Activated naive CD4-positive, alpha-beta T cell treated with anti-CD3 and anti-CD28 coated beads, Interleukin-2, amount 10 ng/mL, durations not matched to agents 7 days and 5 days (primary cell): ENCODE results near the gene HNRNPM.
"Not testable (repeated sequence)": the region's sequence is repeated elsewhere in the genome, so short reads cannot be mapped to it uniquely, and the experiment has no call there.

ENCODE experiments used
- CTCF ChIA-PET: fragments of 350-600 bp; sonication (Branson Sonifier 250); formaldehyde crosslinking; loops from one replicate; lab custom pipeline; 2021; ENCODE audit warnings: antibody characterized with exemption; lab: Charles Lee
- DNase-seq: peaks from one replicate; pipeline ENCODE4 v3.0.0-alpha.2; 2020
- H3K27ac Mint-ChIP-seq: one replicate; pipeline ENCODE4 v1.8.0; 2021; ENCODE audit warnings: mild to moderate bottlenecking, moderate library complexity, mixed read lengths
- H3K27me3 Mint-ChIP-seq: one replicate; pipeline ENCODE4 v1.8.0; 2021; ENCODE audit warnings: mild to moderate bottlenecking, mixed read lengths
- H3K36me3 Mint-ChIP-seq: one replicate; pipeline ENCODE4 v1.8.0; 2021; ENCODE audit warnings: mixed read lengths
- H3K4me1 Mint-ChIP-seq: one replicate; pipeline ENCODE4 v1.8.0; 2021; ENCODE audit warnings: mixed read lengths
- H3K4me3 Mint-ChIP-seq: one replicate; pipeline ENCODE4 v1.8.0; 2021; ENCODE audit warnings: mild to moderate bottlenecking, moderate library complexity, mixed read lengths
- H3K9me3 Mint-ChIP-seq: one replicate; pipeline ENCODE4 v1.8.0; 2021; ENCODE audit warnings: mixed read lengths

HNRNPM gene

GRCh38 chr19:8410718-8411117 is 34.1 kb upstream of the HNRNPM start:
- not testable (repeated sequence) for H3K27ac Mint-ChIP-seq, H3K4me3 Mint-ChIP-seq, DNase-seq, H3K4me1 Mint-ChIP-seq, H3K27me3 Mint-ChIP-seq, H3K9me3 Mint-ChIP-seq, H3K36me3 Mint-ChIP-seq
- CTCF ChIA-PET: interaction anchor here (1.1 kb wide), 1 partner anchor 168 kb away, joined by 3 read pairs; no protein-coding TSS in a partner anchor

GRCh38 chr19:8412783-8413628 is 31.8 kb upstream of the HNRNPM start, which contains the start of gene MARCHF2:
Gene MARCHF2, plus strand, starts transcription at chr19:8413305. Its CDS starts 8,536 bp downstream, at chr19:8421841.
- CTCF ChIA-PET: interaction anchor here (0.6 to 2.7 kb wide), 14 partner anchors 9 to 203 kb away, joined by 3 to 16 read pairs (median 4); partner anchors contain the start of genes MYO1F and ZNF414

DNA sequence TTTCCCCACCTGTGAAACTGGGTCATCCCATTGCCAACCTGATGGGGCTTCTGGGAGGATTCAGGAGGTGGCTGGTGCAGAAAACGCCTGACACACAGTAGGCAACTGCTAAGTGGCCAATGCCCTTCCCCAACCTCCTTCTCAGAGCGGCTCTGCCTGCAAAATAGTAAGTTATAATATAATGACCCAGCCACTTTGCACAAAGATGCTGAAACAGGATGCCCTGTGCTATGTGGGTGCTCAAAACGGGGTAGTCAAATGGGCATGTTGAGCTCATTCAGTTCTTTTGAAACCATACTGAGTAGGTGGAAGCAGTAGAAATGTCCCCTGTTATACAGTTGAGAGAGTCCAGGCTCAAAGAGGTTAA is 31.2 kb upstream of the HNRNPM start:
- Mint-ChIP-seq H3K27me3 (peaks cover 8% of the 10 kb centered on the region), H3K4me3 (peak overlapping the region; percentile 63), H3K27ac (no peak overlapping the region), H3K9me3 (no peaks in the 10 kb centered on the region), H3K4me1 (peaks cover 10% of the 10 kb centered on the region), H3K36me3 (no peaks in the 10 kb centered on the region)
- CTCF ChIA-PET: interaction anchor here (0.6 to 2.7 kb wide), 11 partner anchors 9 to 202 kb away, joined by 3 to 16 read pairs (median 5); partner anchors contain the start of gene MYO1F
- DNase-seq: peak; percentile 33

More at GRCh38 chr19:8412783-8413628, 31.8 kb upstream of the HNRNPM start, which contains the start of gene MARCHF2:
- DNase-seq: peak; percentile 96
- H3K4me3 Mint-ChIP-seq: peak within 1 kb of the TSS; percentile 66
- no peaks in the 10 kb centered on the region for H3K9me3 Mint-ChIP-seq
- H3K4me1 Mint-ChIP-seq: peaks cover 10% of the 10 kb centered on the region
- H3K36me3 Mint-ChIP-seq: no peaks in the 10 kb centered on the region
- H3K27ac Mint-ChIP-seq: peak within 1 kb of the TSS; percentile 17
- peaks cover 8% of the 10 kb centered on the region for H3K27me3 Mint-ChIP-seq

- peaks cover 6% of the 10 kb centered on the region for H3K4me1 Mint-ChIP-seq
- H3K9me3 Mint-ChIP-seq: no peaks in the 10 kb centered on the region
- H3K4me3 Mint-ChIP-seq: no peak overlapping the region
- H3K27ac Mint-ChIP-seq: no peak overlapping the region
- DNase-seq: no peak
- CTCF ChIA-PET: no interaction called here
- H3K27me3 Mint-ChIP-seq: peaks cover 4% of the 10 kb centered on the region
- no peaks in the 10 kb centered on the region for H3K36me3 Mint-ChIP-seq
Measured at GRCh38 chr19:8416796-8417195, 28.0 kb upstream of the HNRNPM start.

DNA sequence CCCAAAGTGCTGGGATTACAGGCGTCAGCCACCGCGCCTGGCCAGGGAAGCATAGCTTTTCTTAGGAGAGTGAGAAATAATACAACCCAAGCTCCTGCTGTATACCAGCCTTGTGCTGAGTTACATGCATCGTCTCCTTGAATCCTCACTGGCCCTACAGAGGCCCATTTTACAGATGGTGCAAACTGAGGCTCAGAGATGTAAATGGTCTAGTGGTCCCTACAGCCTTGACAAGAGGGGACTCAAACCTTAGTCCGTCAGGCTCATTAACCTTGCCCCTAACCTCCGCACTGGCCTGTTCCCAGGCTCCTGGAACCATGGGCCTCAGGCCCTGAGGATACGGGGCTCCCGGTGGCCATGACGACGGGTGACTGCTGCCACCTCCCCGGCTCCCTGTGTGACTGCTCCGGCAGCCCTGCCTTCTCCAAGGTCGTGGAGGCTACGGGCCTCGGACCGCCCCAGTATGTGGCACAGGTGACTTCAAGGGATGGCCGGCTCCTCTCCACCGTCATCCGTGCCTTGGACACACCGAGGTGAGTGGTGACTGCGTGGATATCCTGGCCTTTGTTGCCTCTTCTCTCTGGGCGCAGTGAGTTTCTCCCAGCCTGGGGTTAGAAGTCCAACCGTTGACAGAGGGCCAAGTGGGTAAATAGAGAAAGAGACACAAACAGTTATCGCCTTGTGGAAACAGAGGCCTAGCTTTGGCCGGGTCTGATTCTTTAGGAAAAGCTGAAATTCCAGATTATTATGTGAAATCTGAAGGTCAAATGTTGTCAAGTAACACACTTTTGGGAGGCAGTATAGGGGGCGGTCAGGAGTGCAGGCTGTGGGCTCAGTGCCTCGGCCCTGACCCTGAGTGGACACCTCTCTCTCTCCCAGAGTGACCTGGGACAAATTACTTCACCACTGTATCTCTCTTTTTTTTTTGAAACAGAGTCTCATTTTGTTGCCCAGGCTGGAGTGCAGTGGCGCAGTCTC is 23.0 kb upstream of the HNRNPM start:
- Mint-ChIP-seq H3K27ac (no peak overlapping the region), H3K9me3 (no peaks in the 10 kb centered on the region), H3K4me1 (no peaks in the 10 kb centered on the region), H3K36me3 (peaks cover 4% of the 10 kb centered on the region), H3K27me3 (no peaks in the 10 kb centered on the region), H3K4me3 (no peak overlapping the region)
- DNase-seq: no peak
- CTCF ChIA-PET: interaction anchor here (1.0 to 3.8 kb wide), 2 partner anchors 8 to 159 kb away, joined by 3 to 16 read pairs; partner anchors contain the start of gene MARCHF2

DNA sequence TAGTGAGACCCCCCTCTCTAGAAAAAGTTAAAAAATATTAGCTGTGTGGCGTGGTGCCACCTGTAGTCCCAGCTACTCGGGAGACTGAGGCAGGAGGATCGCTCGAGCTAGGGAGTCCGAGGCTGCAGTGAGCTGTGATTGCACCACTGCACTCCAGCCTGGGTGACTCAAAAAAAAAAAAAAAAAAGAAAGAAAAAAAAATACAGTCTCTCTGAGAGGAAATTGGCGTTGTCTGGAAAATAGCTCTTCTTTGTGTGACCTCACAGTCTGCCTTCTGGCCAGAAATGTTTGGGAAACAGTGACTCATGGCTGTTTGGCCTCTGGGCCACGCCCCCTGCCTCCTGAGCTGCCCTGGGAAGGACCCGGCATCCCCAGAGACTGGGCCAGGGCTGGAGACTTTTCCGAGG is 21.0 kb upstream of the HNRNPM start:
- Mint-ChIP-seq H3K27ac (no peak overlapping the region), H3K9me3 (no peaks in the 10 kb centered on the region), H3K27me3 (no peaks in the 10 kb centered on the region), H3K36me3 (peaks cover 7% of the 10 kb centered on the region), H3K4me3 (no peak overlapping the region), H3K4me1 (no peaks in the 10 kb centered on the region)
- CTCF ChIA-PET: interaction anchor here (3.8 kb wide), 1 partner anchor 11 kb away, joined by 16 read pairs; the partner anchor contains the start of gene MARCHF2
- no peak for DNase-seq

DNA sequence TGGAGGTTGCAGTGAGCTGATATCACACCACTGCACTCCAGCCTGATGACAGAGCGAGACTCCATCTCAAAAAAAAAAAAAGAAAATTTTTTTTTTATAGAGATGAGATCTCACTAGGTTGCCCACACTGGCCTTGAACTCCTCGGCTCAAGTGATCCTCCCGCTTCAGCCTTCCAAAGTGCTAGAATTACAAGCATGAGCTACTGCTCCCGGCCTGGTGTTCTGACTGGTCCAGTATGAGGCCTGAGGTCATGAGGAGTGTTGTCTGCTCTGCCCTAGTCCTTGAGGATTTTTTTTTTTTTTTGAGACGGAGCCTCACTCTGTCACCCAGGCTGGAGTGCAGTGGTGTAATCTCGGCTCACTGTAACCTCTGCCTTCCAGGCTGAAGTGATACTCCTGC is 19.4 kb upstream of the HNRNPM start:
- not testable (repeated sequence) for H3K9me3 Mint-ChIP-seq, H3K27ac Mint-ChIP-seq, H3K4me1 Mint-ChIP-seq, DNase-seq, H3K4me3 Mint-ChIP-seq, H3K27me3 Mint-ChIP-seq, H3K36me3 Mint-ChIP-seq
- CTCF ChIA-PET: interaction anchor here (1.1 kb wide), 1 partner anchor 157 kb away, joined by 3 read pairs; no protein-coding TSS in a partner anchor

- H3K36me3 Mint-ChIP-seq: peaks cover 10% of the 10 kb centered on the region
- H3K4me1 Mint-ChIP-seq: no peaks in the 10 kb centered on the region
- no peaks in the 10 kb centered on the region for H3K9me3 Mint-ChIP-seq
- DNase-seq: no peak
- no peaks in the 10 kb centered on the region for H3K27me3 Mint-ChIP-seq
- no peak overlapping the region for H3K4me3 Mint-ChIP-seq
- CTCF ChIA-PET: interaction anchor here (1.1 kb wide), 1 partner anchor 156 kb away, joined by 3 read pairs; no protein-coding TSS in a partner anchor
- H3K27ac Mint-ChIP-seq: no peak overlapping the region
Measured at GRCh38 chr19:8426283-8426682, 18.5 kb upstream of the HNRNPM start.

DNA sequence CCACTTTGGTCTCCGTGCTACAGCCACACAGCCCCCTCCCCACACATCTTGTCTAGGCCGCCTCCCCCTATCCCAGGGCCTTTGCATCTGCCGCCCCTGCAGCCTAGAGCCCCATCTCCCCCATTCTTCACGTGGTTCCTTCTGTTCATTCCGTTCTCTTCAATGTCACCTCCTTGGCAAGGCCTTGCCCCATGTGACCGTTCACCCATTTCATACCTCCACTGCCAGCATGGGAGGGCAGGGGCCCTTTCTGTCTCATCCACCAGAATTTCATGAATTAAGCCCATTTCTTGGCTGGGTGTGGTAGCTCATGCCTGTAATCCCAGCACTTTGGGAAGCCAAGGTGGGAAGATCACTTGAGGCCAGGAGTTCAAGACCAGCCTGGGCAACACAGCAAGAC is 15.7 kb upstream of the HNRNPM start:
- peaks cover 9% of the 10 kb centered on the region for H3K36me3 Mint-ChIP-seq
- no peak overlapping the region for H3K27ac Mint-ChIP-seq
- no peak overlapping the region for H3K4me3 Mint-ChIP-seq
- no peaks in the 10 kb centered on the region for H3K27me3 Mint-ChIP-seq
- no peak for DNase-seq
- H3K9me3 Mint-ChIP-seq: no peaks in the 10 kb centered on the region
- CTCF ChIA-PET: no interaction called here
- no peaks in the 10 kb centered on the region for H3K4me1 Mint-ChIP-seq

DNA sequence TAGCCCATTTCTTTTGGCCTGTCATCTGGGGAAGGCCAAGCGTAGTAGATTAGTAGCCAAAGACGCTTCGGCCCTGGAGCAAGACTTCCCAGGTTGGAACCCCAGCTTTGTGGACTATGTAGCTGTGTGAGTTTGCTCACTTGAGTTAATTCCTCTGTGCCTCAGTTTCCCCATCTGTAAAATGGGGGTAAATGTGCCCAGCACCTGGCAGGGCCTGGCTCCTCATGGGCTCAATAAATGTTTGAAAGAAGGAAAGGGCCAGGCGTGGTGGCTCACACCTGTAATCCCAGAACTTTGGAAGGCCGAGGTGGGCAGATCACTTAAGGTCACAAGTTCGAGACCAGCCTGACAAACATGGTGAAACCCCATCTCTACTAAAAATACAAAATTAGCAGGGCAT is 14.9 kb upstream of the HNRNPM start:
- Mint-ChIP-seq H3K4me1 (no peaks in the 10 kb centered on the region), H3K27me3 (no peaks in the 10 kb centered on the region), H3K4me3 (no peak overlapping the region), H3K9me3 (no peaks in the 10 kb centered on the region), H3K36me3 (peaks cover 9% of the 10 kb centered on the region), H3K27ac (no peak overlapping the region)
- DNase-seq: no peak
- CTCF ChIA-PET: no interaction called here

DNA sequence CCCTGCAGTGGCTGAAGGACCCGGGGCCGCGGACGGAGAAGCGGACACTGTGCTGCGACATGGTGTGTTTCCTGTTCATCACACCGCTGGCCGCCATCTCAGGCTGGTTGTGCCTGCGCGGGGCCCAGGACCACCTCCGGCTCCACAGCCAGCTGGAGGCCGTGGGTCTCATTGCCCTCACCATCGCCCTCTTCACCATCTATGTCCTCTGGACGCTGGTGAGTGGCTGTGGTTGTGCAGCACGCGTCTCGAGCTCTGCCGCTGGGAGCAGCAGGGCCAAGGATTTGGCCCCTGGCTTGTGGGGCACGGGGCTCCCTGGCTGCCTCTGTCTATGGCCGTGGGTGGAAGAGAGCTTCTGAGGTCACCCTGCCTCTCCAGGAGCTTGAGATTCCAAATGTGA is 14.1 kb upstream of the HNRNPM start:
- Mint-ChIP-seq H3K27me3 (no peaks in the 10 kb centered on the region), H3K27ac (no peak overlapping the region), H3K4me1 (peaks cover 5% of the 10 kb centered on the region), H3K36me3 (peaks cover 9% of the 10 kb centered on the region), H3K4me3 (no peak overlapping the region), H3K9me3 (no peaks in the 10 kb centered on the region)
- CTCF ChIA-PET: no interaction called here
- DNase-seq: no peak

GRCh38 chr19:8438236-8438635 is 6.5 kb upstream of the HNRNPM start:
- peaks cover 13% of the 10 kb centered on the region for H3K4me1 Mint-ChIP-seq
- CTCF ChIA-PET: no interaction called here
- H3K27me3 Mint-ChIP-seq: peaks cover 3% of the 10 kb centered on the region
- H3K27ac Mint-ChIP-seq: no peak overlapping the region
- no peak overlapping the region for H3K4me3 Mint-ChIP-seq
- no peaks in the 10 kb centered on the region for H3K9me3 Mint-ChIP-seq
- H3K36me3 Mint-ChIP-seq: peaks cover 6% of the 10 kb centered on the region
- DNase-seq: no peak

- peaks cover 25% of the 10 kb centered on the region for H3K4me1 Mint-ChIP-seq
- CTCF ChIA-PET: no interaction called here
- no peak overlapping the region for H3K27ac Mint-ChIP-seq
- peaks cover 13% of the 10 kb centered on the region for H3K36me3 Mint-ChIP-seq
- H3K27me3 Mint-ChIP-seq: peaks cover 8% of the 10 kb centered on the region
- no peak for DNase-seq
- H3K4me3 Mint-ChIP-seq: no peak overlapping the region
- no peaks in the 10 kb centered on the region for H3K9me3 Mint-ChIP-seq
Measured at GRCh38 chr19:8441725-8442544, 2.8 kb upstream of the HNRNPM start.
